WI38 (cell line): Measurements from ENCODE around the gene ADH6.
"Not testable (repeated sequence)": the region's sequence is repeated elsewhere in the genome, so short reads cannot be mapped to it uniquely, and the experiment has no call there.

Experiments
- H3K4me3 ChIP-seq: 2 replicates; pipeline ENCODE4 v1.5.1; 2011; ENCODE audit warnings: low read depth, mild to moderate bottlenecking, control low read depth, low read length
- CTCF ChIP-seq: IDR thresholded peaks from 2 replicates; pipeline ENCODE4 v1.5.1; 2012; ENCODE audit warnings: low read depth, mild to moderate bottlenecking, control low read depth, low read length

ADH6 gene

DNA sequence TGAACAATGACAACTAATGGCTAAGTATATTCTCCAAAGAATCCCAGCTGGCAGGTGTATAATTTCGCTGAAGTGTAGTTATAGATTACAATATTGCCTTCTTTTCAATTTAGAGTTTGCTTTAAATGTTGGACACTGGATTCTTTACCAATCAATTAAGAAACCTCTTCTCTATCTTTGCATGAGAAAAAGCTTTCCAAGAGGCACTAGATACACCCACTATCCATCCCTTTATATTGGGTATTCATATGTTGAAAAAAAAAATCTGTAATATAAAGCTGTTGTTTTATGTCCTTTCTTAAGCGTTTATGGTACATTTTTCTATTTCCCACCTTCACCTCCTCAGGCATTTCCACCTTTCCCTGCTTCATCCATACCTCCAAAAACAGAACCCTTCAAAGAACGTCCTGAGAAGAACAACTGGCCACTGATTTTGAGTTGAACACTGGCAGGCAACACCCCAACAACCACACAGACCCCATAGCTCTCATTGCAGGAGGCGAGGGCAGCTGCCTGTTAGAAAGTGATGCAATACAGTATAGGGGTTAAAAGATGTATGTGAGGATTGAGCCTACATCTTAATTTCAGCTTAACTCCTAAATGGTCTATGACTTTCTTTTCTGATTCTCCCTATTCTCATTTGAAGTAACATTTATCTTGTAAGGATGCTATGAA, 11.8 kb downstream of the ADH6 start:
- H3K4me3 ChIP-seq, result no peak overlapping the region
- no peak for TF ChIP-seq CTCF

- H3K4me3 ChIP-seq, result no peak overlapping the region
Observed at GRCh38 chr4:99205153-99205979, 13.7 kb downstream of the ADH6 start.

DNA sequence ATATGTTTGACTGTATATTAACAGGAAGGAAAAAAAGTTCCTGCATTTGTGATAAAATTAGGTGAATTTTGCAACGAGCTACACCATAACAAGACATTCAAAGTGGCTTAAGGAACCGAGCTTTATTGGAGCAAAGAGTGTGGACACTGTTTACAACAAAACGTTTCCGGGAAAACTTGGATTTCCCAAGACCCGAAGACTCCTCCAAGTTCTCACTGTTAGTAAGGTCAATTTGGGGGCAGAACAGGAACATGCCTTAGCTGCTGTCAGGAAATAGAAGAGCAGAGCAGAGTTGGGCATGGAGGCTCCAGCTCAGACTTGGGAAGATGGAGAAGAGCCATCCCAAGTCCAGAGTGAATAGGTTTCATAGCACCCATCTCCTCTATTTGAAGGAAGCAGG, 16.5 kb downstream of the ADH6 start:
- no peak for TF ChIP-seq CTCF
- no peak overlapping the region for H3K4me3 ChIP-seq

More at GRCh38 chr4:99205153-99205979, 13.7 kb downstream of the ADH6 start:
- no peak for TF ChIP-seq CTCF

DNA sequence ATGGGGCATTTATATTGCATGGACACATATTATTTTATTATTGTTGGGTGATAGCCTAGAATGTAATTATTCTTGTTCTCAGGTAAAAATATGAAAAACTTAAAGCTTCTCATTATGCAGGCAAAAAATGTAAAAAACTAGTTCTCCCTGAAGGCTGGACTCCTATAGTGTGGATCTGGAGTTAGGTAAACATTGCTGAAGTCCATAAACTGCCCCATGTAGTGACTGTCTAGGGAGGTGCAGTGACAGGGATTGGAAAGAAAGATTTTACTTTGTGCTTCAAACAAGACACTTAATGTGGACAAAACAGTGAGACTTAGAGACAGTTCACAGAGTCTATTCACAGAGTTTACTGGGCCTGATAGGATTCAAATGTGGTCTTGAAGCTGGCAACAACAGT, 17.0 kb downstream of the ADH6 start:
- no peak for TF ChIP-seq CTCF
- H3K4me3 ChIP-seq, result no peak overlapping the region

DNA sequence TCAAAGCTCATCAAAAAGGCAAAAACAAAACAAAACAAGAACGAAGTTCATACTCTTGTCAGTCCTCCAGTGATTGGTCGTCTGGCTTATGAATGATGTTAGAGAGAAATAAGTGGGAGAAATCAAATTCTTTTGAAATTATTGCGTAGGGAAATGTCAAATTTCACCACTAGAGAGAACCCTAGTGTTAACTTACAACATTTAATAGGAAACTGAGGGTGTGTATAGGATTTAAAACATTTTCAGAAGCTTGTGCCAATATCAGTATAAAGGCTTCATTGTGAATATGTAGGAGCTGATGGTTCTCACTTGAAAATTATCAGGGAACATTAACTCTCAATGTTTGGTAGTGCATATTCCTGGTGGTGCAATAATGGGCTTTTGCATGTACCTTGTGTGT, 17.4 kb downstream of the ADH6 start:
- no peak overlapping the region for H3K4me3 ChIP-seq
- no peak for TF ChIP-seq CTCF

GRCh38 chr4:99200138-99200537, 18.9 kb downstream of the ADH6 start:
- no peak overlapping the region for H3K4me3 ChIP-seq
- TF ChIP-seq CTCF, result no peak

DNA sequence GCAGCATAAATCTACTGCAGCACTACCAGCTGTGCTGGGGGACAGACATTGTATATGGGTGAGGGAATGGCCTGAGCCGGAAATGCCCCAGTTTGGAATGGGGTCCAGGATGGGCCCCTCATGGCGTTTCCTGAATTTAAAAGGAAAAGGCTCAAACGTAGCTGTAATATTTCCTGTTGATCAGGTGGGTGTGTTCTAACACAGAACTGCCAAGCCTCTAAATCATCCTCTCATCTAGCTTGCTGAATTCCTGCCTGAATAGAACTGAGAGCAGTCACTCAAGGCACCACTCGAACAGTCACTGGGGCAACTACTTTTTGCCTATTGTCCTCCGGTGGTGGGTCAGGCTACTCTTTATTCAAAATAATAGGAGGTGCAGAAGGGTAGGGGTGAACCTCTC, 28.7 kb downstream of the ADH6 start:
- TF ChIP-seq CTCF, result no peak

GRCh38 chr4:99189900-99190299, 29.1 kb downstream of the ADH6 start:
- not testable (repeated sequence) for H3K4me3 ChIP-seq

More for the DNA sequence above, 28.7 kb downstream of the ADH6 start:
- H3K4me3 ChIP-seq, result no peak overlapping the region
